ENCODE data around the gene SLITRK5.

- TF ChIP-seq STAT1 (IDR thresholded peaks at IDR 0.05; ENCODE audit: unreplicated experiment): no peak
- no peak for TF ChIP-seq POLR2AphosphoS5 (IDR thresholded peaks at IDR 0.05; ENCODE audit: low read depth)
- TF ChIP-seq JUNB (IDR thresholded peaks at IDR 0.05; ENCODE audit: unreplicated experiment): no peak
- no peak for TF ChIP-seq CTCF (conservative IDR thresholded peaks at IDR 0.05; ENCODE audit: low read depth in 2 of 2)
- TF ChIP-seq EZH2 (IDR thresholded peaks at IDR 0.05; ENCODE audit: low read depth, unreplicated experiment): no peak
- no peak for TF ChIP-seq EZH2phosphoT487 (IDR thresholded peaks at IDR 0.05; ENCODE audit: unreplicated experiment)
- TF ChIP-seq ZNF114 (CRISPR knock-in tag; IDR thresholded peaks at IDR 0.05): no peak
- TF ChIP-seq, protein P1, sequence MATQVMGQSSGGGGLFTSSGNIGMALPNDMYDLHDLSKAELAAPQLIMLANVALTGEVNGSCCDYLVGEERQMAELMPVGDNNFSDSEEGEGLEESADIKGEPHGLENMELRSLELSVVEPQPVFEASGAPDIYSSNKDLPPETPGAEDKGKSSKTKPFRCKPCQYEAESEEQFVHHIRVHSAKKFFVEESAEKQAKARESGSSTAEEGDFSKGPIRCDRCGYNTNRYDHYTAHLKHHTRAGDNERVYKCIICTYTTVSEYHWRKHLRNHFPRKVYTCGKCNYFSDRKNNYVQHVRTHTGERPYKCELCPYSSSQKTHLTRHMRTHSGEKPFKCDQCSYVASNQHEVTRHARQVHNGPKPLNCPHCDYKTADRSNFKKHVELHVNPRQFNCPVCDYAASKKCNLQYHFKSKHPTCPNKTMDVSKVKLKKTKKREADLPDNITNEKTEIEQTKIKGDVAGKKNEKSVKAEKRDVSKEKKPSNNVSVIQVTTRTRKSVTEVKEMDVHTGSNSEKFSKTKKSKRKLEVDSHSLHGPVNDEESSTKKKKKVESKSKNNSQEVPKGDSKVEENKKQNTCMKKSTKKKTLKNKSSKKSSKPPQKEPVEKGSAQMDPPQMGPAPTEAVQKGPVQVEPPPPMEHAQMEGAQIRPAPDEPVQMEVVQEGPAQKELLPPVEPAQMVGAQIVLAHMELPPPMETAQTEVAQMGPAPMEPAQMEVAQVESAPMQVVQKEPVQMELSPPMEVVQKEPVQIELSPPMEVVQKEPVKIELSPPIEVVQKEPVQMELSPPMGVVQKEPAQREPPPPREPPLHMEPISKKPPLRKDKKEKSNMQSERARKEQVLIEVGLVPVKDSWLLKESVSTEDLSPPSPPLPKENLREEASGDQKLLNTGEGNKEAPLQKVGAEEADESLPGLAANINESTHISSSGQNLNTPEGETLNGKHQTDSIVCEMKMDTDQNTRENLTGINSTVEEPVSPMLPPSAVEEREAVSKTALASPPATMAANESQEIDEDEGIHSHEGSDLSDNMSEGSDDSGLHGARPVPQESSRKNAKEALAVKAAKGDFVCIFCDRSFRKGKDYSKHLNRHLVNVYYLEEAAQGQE (IDR thresholded peaks at IDR 0.05; ENCODE audit: unreplicated experiment): no peak
- no peak for TF ChIP-seq CREB1 (CRISPR knock-in tag; IDR thresholded peaks at IDR 0.05; ENCODE audit: low read depth)
- no peak for TF ChIP-seq NANOG (IDR thresholded peaks at IDR 0.05; ENCODE audit: borderline replicate concordance)
Observed at GRCh38 chr13:87696458-87696857, 25.3 kb downstream of the SLITRK5 start.

Measured in GM23338 (cell line).